Naive B cell (primary cell): ENCODE results near the gene PES1. TPM values are rescaled to one million over a fixed set of nuclear protein-coding genes. Genes with fewer than 3 reads are reported as not detected.
"Not testable (repeated sequence)": the region's sequence is repeated elsewhere in the genome, so short reads cannot be mapped to it uniquely, and the experiment has no call there.

ENCODE experiments used
- ATAC-seq, 2 donors: fragments of 150-1000 bp; cut with Tn5 transposase; 2 replicates each; pipeline ENCODE4 v1.10.0; 2021; ENCODE audit warnings: low read depth in 2 of 2, mild to moderate bottlenecking in 2 of 2, moderate library complexity in 2 of 2
- DNase-seq: peaks from one replicate; pipeline ENCODE4 v3.0.0; 2022
- H3K27ac Mint-ChIP-seq, 6 donors: one replicate each; pipeline ENCODE4 v1.8.0; 2020 to 2022; ENCODE audit warnings: mild to moderate bottlenecking in 6 of 6, mixed read lengths in 6 of 6, moderate library complexity in 5 of 6, inconsistent platforms in 2 of 6
- H3K27me3 Mint-ChIP-seq, 3 donors: one replicate each; pipeline ENCODE4 v1.8.0; 2021 to 2022; ENCODE audit warnings: mixed read lengths in 3 of 3, mild to moderate bottlenecking in 1 of 3
- H3K36me3 Mint-ChIP-seq, 2 donors: one replicate each; pipeline ENCODE4 v1.8.0; 2020 to 2022; ENCODE audit warnings: mixed read lengths in 2 of 2, inconsistent platforms in 1 of 2, mild to moderate bottlenecking in 1 of 2
- H3K4me1 Mint-ChIP-seq, 3 donors: one replicate each; pipeline ENCODE4 v1.8.0; 2020 to 2022; ENCODE audit warnings: mixed read lengths in 3 of 3, inconsistent platforms in 1 of 3, mild to moderate bottlenecking in 1 of 3, moderate library complexity in 1 of 3
- H3K4me3 Mint-ChIP-seq, 8 donors: one replicate each; pipeline ENCODE4 v1.8.0; 2020 to 2022; ENCODE audit warnings: mild to moderate bottlenecking in 8 of 8, mixed read lengths in 8 of 8, moderate library complexity in 8 of 8, inconsistent platforms in 2 of 8
- H3K9me3 Mint-ChIP-seq, 7 donors: one replicate each; pipeline ENCODE4 v1.8.0; 2020 to 2022; ENCODE audit warnings: mixed read lengths in 7 of 7, mild to moderate bottlenecking in 5 of 7, inconsistent platforms in 2 of 7, moderate library complexity in 1 of 7
- polyA plus RNA-seq, 6 donors: library from polyadenylated mRNA; unstranded; fragments of 300-500 nt; fragmentation: Illumina TruSeq; gene quantifications; one replicate each; pipeline ENCODE4 v1.2.3, GENCODE V29; 2021; ENCODE audit warnings: low read depth in 6 of 6

The PES1 gene
- polyA plus RNA-seq, 6 donors from 2014 or later, result 25.9 to 49.9 (median 36.9) TPM

GRCh38 chr22:30580896-30581295 is 10.8 kb downstream of the PES1 start:
- Mint-ChIP-seq H3K9me3 (no peaks in the 10 kb centered on the region), H3K4me3 (peak overlapping the region in 1 of 8 donors; percentile 12), H3K27me3 (no peaks in the 10 kb centered on the region), H3K36me3 (peaks cover 16 to 33% of the 10 kb centered on the region in 2 donors), H3K4me1 (peaks cover 0 to 3% (median 0%) of the 10 kb centered on the region in 3 donors), H3K27ac (no peak overlapping the region)
- ATAC-seq (no peak), DNase-seq (no peak)

DNA sequence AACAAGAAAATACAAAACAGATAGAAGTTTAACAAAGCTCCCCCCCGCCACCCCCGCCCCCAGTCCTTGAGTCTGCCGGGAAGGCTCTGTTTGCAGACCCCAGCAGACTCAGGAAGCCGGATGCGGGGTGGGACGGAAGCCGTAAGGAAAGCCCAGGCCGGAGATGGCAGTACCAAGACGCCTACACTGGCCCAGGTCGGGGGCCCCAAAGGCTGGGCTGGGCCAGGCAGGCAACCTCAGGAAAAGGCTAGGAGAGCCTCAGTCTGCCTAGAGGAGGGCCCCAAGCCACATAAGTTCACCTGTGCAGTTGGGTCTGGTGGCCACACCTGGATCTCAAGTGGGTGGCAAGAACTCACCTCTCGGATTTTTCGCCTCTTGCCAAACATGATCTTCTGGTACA is 13.2 kb downstream of the PES1 start:
- no peak for ATAC-seq
- no peaks in the 10 kb centered on the region for H3K9me3 Mint-ChIP-seq
- peaks cover 16 to 33% of the 10 kb centered on the region in 2 donors for H3K36me3 Mint-ChIP-seq

DNA sequence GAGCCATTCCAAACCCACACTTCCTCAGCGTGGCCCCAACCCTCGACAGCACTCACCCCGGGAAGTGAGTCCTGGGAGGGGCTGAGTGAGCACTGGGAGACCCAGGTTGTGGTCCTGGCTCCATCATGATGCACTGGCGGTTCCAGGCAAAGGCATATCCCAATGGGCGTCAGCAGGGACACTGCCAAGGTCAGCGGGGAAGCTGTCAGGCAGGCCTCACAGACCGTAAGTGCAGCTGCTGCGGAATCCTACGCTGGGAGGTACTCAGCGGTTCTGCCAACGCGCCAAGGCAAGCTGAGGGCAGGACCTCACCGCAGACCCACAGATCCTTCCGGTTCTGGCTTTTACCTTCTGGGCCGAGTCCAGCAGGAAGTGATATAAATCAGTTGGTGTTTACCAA is 15.9 kb downstream of the PES1 start:
- DNase-seq (no peak), ATAC-seq (no peak)
- H3K4me1 Mint-ChIP-seq, result peaks cover 3 to 10% (median 6%) of the 10 kb centered on the region in 3 donors
- no peaks in the 10 kb centered on the region for H3K9me3 Mint-ChIP-seq
- H3K36me3 Mint-ChIP-seq, result peaks cover 16 to 26% of the 10 kb centered on the region in 2 donors
- H3K27ac Mint-ChIP-seq, result no peak overlapping the region
- H3K27me3 Mint-ChIP-seq, result no peaks in the 10 kb centered on the region
- H3K4me3 Mint-ChIP-seq, result no peak overlapping the region

More for the DNA sequence above, 13.2 kb downstream of the PES1 start:
- Mint-ChIP-seq H3K4me3 (no peak overlapping the region), H3K27ac (no peak overlapping the region), H3K27me3 (no peaks in the 10 kb centered on the region), H3K4me1 (peaks cover 3 to 9% (median 6%) of the 10 kb centered on the region in 3 donors)
- DNase-seq, result no peak

DNA sequence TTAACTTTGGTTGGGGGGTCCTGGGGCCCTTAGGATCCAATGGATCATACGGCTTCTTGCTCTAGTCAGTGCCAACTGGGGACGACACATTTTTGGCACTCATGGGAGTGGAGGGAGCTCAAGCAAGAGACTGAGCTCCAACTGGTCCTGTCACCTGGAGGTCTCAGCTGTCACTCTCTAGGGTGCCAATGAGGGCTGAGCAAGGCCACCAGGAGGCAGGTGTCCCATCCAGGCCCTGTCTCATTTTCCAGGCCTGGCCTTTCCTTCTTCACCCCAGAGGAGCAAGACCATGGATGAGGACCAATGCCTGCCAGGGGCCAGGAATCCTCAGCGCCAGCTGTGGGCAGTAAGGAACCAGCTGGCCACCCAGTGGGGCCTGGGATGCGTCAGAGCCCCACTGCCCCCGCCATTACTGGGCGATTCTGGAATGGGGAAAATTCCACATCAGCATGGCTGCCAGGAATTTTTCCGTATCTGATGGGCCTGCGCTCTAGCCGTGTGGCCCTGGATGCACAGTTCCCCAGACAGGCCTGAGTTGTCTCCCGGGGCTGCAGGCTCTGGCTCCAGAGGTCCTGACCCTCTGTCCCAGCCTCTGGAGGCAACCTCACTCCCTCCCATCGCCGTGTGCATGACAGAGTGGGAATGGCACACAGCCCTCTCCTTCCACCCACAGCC is 16.6 kb downstream of the PES1 start:
- no peaks in the 10 kb centered on the region for H3K9me3 Mint-ChIP-seq
- no peak for DNase-seq
- H3K4me1 Mint-ChIP-seq, result peaks cover 3 to 10% (median 6%) of the 10 kb centered on the region in 3 donors
- peaks cover 16 to 22% of the 10 kb centered on the region in 2 donors for H3K36me3 Mint-ChIP-seq
- no peak for ATAC-seq
- no peak overlapping the region for H3K27ac Mint-ChIP-seq
- H3K27me3 Mint-ChIP-seq, result no peaks in the 10 kb centered on the region
- H3K4me3 Mint-ChIP-seq, result no peak overlapping the region

DNA sequence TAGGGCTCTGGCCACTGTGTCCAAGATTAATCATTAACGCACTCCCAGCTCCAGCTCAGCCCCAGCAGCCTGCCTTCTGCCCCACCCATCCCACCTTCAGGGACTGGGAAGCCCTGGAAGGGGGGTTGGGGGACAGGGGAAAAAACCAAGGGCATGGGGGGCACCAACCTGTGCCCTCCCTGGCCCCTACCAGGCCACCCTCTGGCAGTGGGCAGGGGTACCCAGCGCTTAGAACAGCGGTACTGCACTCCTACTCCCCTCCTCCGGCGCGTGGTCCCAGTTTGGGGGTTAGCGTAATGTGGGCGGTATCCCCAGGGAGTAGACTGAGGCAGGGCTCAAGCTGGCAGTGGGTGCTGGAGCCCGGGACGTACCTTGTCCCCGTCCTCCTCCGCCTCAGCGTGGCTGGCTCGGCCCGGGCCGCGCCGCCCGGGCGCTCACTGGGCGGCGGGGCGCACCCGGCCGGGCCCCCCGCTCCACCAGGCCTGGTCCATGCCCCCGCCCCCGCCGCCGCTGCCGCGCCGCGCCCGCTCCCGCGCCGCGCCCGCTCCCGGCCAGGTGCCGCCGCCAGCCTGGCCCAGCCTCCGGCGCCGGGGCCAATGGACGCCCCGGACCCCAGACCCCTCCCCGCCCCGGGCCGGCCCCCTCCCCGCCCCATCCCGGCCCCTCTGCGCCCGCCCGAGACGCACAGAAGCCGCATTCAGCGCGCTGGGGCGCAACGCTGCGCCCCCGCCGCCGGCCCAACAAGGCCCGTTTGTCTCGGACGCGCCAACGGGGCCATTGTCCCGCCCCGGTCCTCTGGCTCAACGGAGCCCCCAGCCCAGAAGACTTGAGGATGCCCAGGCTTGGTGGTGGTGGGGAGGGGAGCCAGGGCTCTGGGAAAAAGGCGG is 17.4 kb downstream of the PES1 start, which contains the start of gene GAL3ST1:
Gene GAL3ST1 (minus strand): TSS at position 571 of the 887 bp plus-strand sequence. CDS start 17,273 bp downstream, outside the sequence.
- Mint-ChIP-seq H3K27me3 (peaks cover 0 to 3% (median 0%) of the 10 kb centered on the region in 3 donors), H3K27ac (peak within 1 kb of the TSS in 1 of 6 donors; percentile 32), H3K4me3 (no peak within 1 kb of the TSS)

GRCh38 chr22:30573594-30574094 is 18.1 kb downstream of the PES1 start:
- Mint-ChIP-seq H3K4me3 (no peak overlapping the region), H3K27ac (peak overlapping the region in 1 of 6 donors; percentile 32)

More for the DNA sequence above, 17.4 kb downstream of the PES1 start, which contains the start of gene GAL3ST1:
- H3K36me3 Mint-ChIP-seq, result peaks cover 15 to 16% of the 10 kb centered on the region in 2 donors
- no peaks in the 10 kb centered on the region for H3K9me3 Mint-ChIP-seq
- peaks cover 3 to 10% (median 6%) of the 10 kb centered on the region in 3 donors for H3K4me1 Mint-ChIP-seq
- ATAC-seq, result no peak
- no peak for DNase-seq

DNA sequence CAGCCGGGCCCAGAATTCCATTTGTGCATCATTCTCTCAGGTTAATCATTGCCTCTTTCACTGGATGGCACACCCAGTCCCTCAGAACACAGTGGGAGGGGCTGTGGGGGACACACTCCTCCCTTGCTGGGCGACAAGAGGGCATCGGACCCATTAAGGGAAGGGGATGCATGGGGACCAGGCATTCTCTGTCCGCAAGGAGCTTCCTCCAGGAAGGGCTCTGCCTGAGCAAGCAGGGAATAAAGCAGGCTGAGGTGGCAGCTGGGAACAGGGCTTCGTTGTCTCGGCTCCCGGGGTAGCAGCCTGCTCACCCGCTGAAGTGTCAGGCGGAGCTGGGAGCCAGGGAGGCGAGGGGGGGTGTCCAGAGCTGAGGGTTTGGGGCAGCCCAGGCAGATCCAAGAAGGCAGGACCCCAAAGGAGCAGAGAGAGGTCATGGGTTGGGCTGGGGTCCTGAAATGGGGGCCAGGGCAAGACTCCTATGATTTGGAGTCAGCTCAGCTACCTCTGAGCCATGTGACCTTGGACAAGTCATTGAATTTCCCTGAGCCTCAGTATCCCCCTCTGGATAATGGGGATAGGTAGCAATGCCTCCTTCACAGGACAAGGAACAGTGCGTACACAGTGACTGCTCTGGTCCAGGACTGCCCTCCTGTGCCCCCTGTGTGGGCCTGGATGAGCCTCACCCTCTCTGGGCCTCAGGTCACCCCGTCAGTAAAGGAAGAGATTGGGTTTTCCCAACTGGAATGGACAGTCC is 18.7 kb downstream of the PES1 start:
- peak overlapping the region in 1 of 8 donors; percentile 66 for H3K4me3 Mint-ChIP-seq

More at GRCh38 chr22:30573594-30574094, 18.1 kb downstream of the PES1 start:
- Mint-ChIP-seq H3K27me3 (peaks cover 0 to 8% (median 4%) of the 10 kb centered on the region in 3 donors), H3K4me1 (peaks cover 3 to 10% (median 6%) of the 10 kb centered on the region in 3 donors), H3K36me3 (peaks cover 8 to 9% of the 10 kb centered on the region in 2 donors), H3K9me3 (no peaks in the 10 kb centered on the region)
- no peak for ATAC-seq
- DNase-seq, result no peak

DNA sequence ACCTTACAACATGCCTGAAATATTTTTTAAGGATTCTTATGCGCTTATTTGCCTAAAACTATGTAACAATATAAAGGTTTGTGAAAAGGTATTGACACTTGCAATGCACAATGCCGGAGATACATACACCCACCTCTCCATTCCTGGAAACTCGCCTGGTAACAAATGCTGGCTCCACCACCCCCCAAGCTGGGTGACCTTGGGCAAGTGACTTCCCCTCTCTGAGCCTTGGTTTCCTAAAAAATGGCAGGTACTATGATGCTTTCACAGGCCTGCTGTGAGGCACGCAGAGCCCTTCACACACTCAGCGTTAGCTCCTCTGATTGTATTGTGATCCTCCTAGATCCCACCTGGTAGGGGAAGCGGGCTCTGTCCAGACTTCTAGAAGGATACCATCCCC is 19.5 kb downstream of the PES1 start:
- H3K36me3 Mint-ChIP-seq, result peaks cover 4 to 14% of the 10 kb centered on the region in 2 donors
- H3K4me1 Mint-ChIP-seq, result peaks cover 3 to 10% (median 6%) of the 10 kb centered on the region in 3 donors
- ATAC-seq (no peak), DNase-seq (no peak)
- peaks cover 4 to 16% (median 13%) of the 10 kb centered on the region in 3 donors for H3K27me3 Mint-ChIP-seq
- H3K9me3 Mint-ChIP-seq, result peaks cover 0 to 3% (median 0%) of the 10 kb centered on the region in 7 donors
- no peak overlapping the region for H3K4me3 Mint-ChIP-seq
- peak overlapping the region in 1 of 6 donors; percentile 78 for H3K27ac Mint-ChIP-seq

More for the DNA sequence above, 18.7 kb downstream of the PES1 start:
- Mint-ChIP-seq H3K9me3 (peaks cover 0 to 3% (median 0%) of the 10 kb centered on the region in 7 donors), H3K36me3 (peaks cover 8 to 12% of the 10 kb centered on the region in 2 donors), H3K27ac (peak overlapping the region in 1 of 6 donors; percentile 32), H3K4me1 (peaks cover 3 to 10% (median 6%) of the 10 kb centered on the region in 3 donors), H3K27me3 (peaks cover 4 to 14% (median 5%) of the 10 kb centered on the region in 3 donors)
- ATAC-seq (no peak), DNase-seq (no peak)

DNA sequence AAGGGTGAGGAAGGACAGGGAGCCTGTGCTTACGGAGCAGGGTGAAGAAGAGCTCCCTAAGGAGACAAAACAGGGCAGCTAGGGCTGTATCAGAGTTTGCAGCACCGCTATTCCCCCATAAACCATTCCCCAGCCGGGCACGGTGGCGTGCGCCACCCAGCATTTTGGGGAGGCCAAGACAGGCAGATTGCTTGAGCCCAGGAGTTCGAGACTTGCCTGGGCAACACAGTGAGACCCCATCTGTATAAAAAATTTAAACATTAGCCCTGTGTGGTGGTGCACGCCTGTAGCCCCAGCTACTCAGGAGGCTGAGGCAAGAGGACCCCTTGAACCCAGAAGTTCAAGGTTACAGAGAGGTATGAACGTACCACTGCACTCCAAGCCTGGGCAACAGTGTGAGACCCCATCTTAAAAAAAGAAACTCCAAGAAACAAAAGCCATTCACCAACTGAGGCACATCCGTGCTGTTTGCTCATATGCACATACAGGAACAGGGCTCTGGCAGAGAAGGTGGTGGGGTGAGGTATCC is 22.0 kb downstream of the PES1 start:
- peaks cover under 1 to 6% (median 3%) of the 10 kb centered on the region in 3 donors for H3K4me1 Mint-ChIP-seq
- peaks cover 0 to 5% of the 10 kb centered on the region in 2 donors for H3K36me3 Mint-ChIP-seq
- peaks cover 4 to 19% (median 16%) of the 10 kb centered on the region in 3 donors for H3K27me3 Mint-ChIP-seq
- H3K27ac Mint-ChIP-seq, result no peak overlapping the region
- no peak overlapping the region for H3K4me3 Mint-ChIP-seq
- H3K9me3 Mint-ChIP-seq, result peaks cover 0 to 3% (median 0%) of the 10 kb centered on the region in 7 donors
- DNase-seq (no peak), ATAC-seq (no peak)

- peaks cover 4 to 19% (median 16%) of the 10 kb centered on the region in 3 donors for H3K27me3 Mint-ChIP-seq
- H3K4me3 Mint-ChIP-seq, result no peak overlapping the region
- DNase-seq, result no peak
- H3K36me3 Mint-ChIP-seq, result peaks cover 0 to 5% of the 10 kb centered on the region in 2 donors
- ATAC-seq, result no peak
- H3K9me3 Mint-ChIP-seq, result peaks cover 0 to 3% (median 0%) of the 10 kb centered on the region in 7 donors
- no peak overlapping the region for H3K27ac Mint-ChIP-seq
- peaks cover 0 to 3% (median 0%) of the 10 kb centered on the region in 3 donors for H3K4me1 Mint-ChIP-seq
These were observed 23.4 kb downstream of the PES1 start for GRCh38 chr22:30568137-30568805.

- not testable (repeated sequence) for H3K27ac Mint-ChIP-seq
These were observed 24.4 kb downstream of the PES1 start for GRCh38 chr22:30567277-30567676.

DNA sequence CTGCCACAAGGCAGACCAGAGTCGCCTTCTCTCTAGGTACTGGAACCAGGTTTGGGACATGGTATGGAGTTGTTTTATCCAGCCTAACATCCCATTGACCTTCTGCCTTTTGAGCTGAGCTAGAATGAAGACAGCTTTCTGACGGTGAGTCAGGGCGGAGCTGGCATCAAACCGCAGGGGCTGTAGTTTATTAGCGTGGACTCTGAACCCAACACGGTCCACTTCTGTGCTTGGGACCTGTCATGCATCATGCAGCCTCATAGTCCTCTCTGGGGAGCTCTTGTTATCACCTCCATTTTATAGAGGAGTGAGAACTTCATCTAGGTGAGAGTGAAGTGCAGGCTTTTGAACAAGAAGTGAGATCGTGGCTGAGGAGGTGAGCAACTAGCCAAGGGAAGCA is 25.6 kb downstream of the PES1 start:
- Mint-ChIP-seq H3K27me3 (peaks cover 4 to 19% (median 18%) of the 10 kb centered on the region in 3 donors), H3K4me1 (peaks cover 0 to 3% (median 0%) of the 10 kb centered on the region in 3 donors), H3K4me3 (no peak overlapping the region), H3K36me3 (peaks cover 0 to 5% of the 10 kb centered on the region in 2 donors), H3K9me3 (peaks cover 0 to 3% (median 0%) of the 10 kb centered on the region in 7 donors), H3K27ac (peak overlapping the region in 1 of 6 donors; percentile 16)
- no peak for DNase-seq
- no peak for ATAC-seq

More at GRCh38 chr22:30567277-30567676, 24.4 kb downstream of the PES1 start:
- peaks cover 4 to 19% (median 16%) of the 10 kb centered on the region in 3 donors for H3K27me3 Mint-ChIP-seq
- H3K4me3 Mint-ChIP-seq, DNase-seq, ATAC-seq, H3K4me1 Mint-ChIP-seq, H3K9me3 Mint-ChIP-seq, H3K36me3 Mint-ChIP-seq: not testable (repeated sequence)
